Left lung (tissue), 10 donors: Measurements from ENCODE around the gene ZNF518A. TPM values are rescaled to one million over a fixed set of nuclear protein-coding genes. Genes with fewer than 3 reads are reported as not detected.

Source experiments
- ATAC-seq: fragments of 200-7000 bp; cut with Tn5 transposase; one replicate; pipeline ENCODE4 v1.9.1; 2020; ENCODE audit warnings: moderate library complexity
- DNase-seq, 4 donors: peaks; one replicate each; pipeline ENCODE4 v3.0.0-alpha.2; 2013 to 2020
- H3K27ac ChIP-seq, 2 donors: fragments of 200-600 bp; sonication (generic) in 1 of 2; one replicate each; pipeline versions ENCODE4 v1.5.0 to v1.8.0; 2020 to 2021
- H3K27me3 ChIP-seq, 2 donors: fragments of 200-600 bp; sonication (generic) in 1 of 2; one replicate each; pipeline versions ENCODE4 v1.5.0 to v1.8.0; 2020 to 2021
- H3K36me3 ChIP-seq, 2 donors: fragments of 200-600 bp; sonication (generic) in 1 of 2; one replicate each; pipeline versions ENCODE4 v1.5.0 to v1.8.0; 2020 to 2021
- H3K4me1 ChIP-seq, 2 donors: fragments of 200-600 bp; one replicate each; pipeline ENCODE4 v1.8.0; 2021
- H3K4me3 ChIP-seq, 2 donors: fragments of 200-600 bp; sonication (generic) in 1 of 2; one replicate each; pipeline versions ENCODE4 v1.5.0 to v1.8.0; 2020 to 2021; ENCODE audit warnings: mild to moderate bottlenecking in 1 of 2
- H3K9me3 ChIP-seq, 2 donors: fragments of 200-600 bp; sonication (generic) in 1 of 2; one replicate each; pipeline versions ENCODE4 v1.5.0 to v1.8.0; 2020 to 2021
- intact Hi-C, 2 donors: fragments of 100-400 bp; cut with DNase I; formaldehyde crosslinking; loops; one replicate each; pipeline versions ENCODE4 v1.11.2 to v1.14.2; 2022
- polyA plus RNA-seq, 6 donors: library from polyadenylated mRNA; unstranded; fragments of 120-200 nt; gene quantifications; one replicate each; pipeline ENCODE4 v1.2.1, GENCODE V29; 2013; ENCODE audit not compliant: insufficient read length in 6 of 6
- total RNA-seq, 2 donors: library from RNA; stranded (reverse); fragmentation: NEBNext Ultra II Directional; extraction: Animal tissue kit (Norgen Biotek cat#: 25700); gene quantifications; one replicate each; pipeline ENCODE4 v1.2.1, GENCODE V29; 2021
- TF ChIP-seq, protein P1 (sequence below), 2 donors: fragments of 200-600 bp; sonication (generic) in 1 of 2; IDR thresholded peaks; one replicate each; pipeline versions ENCODE4 v1.5.0 to v1.8.0; 2021; ENCODE audit warnings: antibody characterized with exemption in 2 of 2
- donor health status: DM: no; HTN: yes; CAD: no.
- donor health status: DM: no; HTN: no; CAD: no.

ZNF518A gene
- total and polyA plus RNA-seq, 8 donors: 19.5 to 55.1 (median 49.2) TPM

DNA sequence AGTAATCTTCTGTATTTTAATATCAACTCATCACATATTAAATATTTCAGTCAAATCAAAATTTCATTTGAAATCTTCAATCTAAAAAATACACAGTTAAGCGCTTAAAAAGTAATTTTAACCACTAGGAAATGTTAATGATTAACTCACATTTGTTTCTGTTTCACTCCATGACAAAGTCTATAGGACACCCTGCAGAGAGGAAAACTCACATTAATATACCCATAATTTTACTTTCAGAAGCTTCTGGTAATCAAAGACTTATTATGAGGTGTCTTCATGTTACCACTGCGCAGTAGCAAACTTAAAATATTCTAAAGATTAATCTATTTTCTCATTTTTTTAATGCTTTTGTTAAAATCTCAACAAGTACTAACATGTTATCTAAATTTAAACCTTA, 41.0 kb upstream of the ZNF518A start:
- no peak for DNase-seq
- Histone ChIP-seq H3K27me3 (peaks cover 21 to 23% of the 10 kb centered on the region in 2 donors), H3K4me3 (peak overlapping the region in 1 of 2 donors; percentile 51), H3K9me3 (no peaks in the 10 kb centered on the region), H3K4me1 (peaks cover 0 to 7% of the 10 kb centered on the region in 2 donors), H3K27ac (peak overlapping the region in 1 of 2 donors; percentile 95), H3K36me3 (no peaks in the 10 kb centered on the region)
- peak; percentile 20 for ATAC-seq
- intact Hi-C loops: no loop called here
- TF ChIP-seq, protein P1, sequence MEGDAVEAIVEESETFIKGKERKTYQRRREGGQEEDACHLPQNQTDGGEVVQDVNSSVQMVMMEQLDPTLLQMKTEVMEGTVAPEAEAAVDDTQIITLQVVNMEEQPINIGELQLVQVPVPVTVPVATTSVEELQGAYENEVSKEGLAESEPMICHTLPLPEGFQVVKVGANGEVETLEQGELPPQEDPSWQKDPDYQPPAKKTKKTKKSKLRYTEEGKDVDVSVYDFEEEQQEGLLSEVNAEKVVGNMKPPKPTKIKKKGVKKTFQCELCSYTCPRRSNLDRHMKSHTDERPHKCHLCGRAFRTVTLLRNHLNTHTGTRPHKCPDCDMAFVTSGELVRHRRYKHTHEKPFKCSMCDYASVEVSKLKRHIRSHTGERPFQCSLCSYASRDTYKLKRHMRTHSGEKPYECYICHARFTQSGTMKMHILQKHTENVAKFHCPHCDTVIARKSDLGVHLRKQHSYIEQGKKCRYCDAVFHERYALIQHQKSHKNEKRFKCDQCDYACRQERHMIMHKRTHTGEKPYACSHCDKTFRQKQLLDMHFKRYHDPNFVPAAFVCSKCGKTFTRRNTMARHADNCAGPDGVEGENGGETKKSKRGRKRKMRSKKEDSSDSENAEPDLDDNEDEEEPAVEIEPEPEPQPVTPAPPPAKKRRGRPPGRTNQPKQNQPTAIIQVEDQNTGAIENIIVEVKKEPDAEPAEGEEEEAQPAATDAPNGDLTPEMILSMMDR (IDR thresholded peaks at IDR 0.05): no peak

DNA sequence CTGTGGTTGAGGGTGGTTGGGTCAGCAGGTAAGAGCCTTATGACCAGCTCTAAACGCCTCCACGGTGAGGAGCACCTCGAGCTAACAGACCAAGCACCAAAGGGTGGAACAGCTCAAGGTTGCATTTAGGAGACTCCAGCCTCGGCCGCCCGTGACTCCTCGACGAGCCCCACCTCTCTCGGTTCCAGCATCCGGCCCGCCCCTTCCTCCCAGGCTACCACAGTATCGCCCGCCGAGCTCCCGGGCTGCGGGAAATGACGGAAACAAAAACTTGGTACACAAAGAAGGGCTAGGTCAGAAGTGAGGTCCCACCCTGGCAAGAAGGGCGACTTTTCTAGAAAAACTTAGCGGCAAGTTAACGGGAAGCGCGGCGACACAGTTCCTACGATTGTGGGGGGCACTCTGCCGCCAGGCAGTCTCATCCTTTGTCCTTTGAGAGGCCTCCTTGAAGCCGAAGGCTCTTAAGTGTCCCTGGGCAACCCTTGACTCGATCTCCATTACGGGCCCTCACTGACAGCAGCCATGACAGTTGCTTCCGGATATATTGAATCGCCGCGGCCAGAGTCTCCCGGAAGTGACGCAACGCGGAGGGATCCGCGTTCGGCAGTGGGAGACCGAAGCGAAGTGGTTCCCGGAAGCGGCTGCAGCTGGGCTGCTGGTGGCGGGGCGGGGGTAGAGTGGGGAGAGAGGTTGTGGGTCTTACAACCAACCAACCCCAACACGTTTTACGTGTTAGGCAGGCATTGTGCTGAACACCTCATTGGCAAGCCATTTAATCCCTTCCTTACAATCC, 40.2 kb upstream of the ZNF518A start:
- H3K4me3 ChIP-seq: peak overlapping the region; percentile 51 to 75

DNA sequence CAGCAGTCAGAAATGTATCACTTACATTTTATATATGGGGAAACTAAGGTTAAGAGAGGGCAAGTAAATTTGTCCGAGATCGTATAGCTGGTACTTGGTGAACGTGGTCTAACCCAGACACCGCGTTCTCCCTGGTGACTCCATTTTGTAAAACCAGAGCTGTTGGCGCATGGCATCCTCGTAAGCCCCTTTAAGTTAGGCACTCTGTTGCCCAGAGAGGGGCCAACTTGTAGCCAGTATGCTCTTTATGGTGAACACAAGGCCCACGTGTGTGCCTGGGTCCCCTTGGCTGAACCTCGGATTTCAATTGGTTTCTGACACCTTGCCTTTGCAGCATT, 39.7 kb upstream of the ZNF518A start:
- no peak for DNase-seq
- intact Hi-C loops: loop anchor here in 1 of 2 donors (5.0 kb wide), 1 partner anchor 37 kb away; no protein-coding TSS in a partner anchor
- no peak for ATAC-seq
- TF ChIP-seq, protein P1 (IDR thresholded peaks at IDR 0.05): no peak
- Histone ChIP-seq H3K27me3 (peaks cover 35 to 36% of the 10 kb centered on the region in 2 donors), H3K9me3 (no peaks in the 10 kb centered on the region), H3K27ac (peak overlapping the region; percentile 93 to 95), H3K4me1 (peaks cover 0 to 7% of the 10 kb centered on the region in 2 donors), H3K36me3 (no peaks in the 10 kb centered on the region), H3K4me3 (peak overlapping the region; percentile 51 to 75)

More for the DNA sequence above, 40.2 kb upstream of the ZNF518A start:
- peak; percentile 97 for ATAC-seq
- Histone ChIP-seq H3K4me1 (peaks cover 0 to 7% of the 10 kb centered on the region in 2 donors), H3K27me3 (peaks cover 29 to 30% of the 10 kb centered on the region in 2 donors), H3K36me3 (no peaks in the 10 kb centered on the region), H3K9me3 (no peaks in the 10 kb centered on the region), H3K27ac (peak overlapping the region; percentile 93 to 95)
- intact Hi-C loops: loop anchor here in 1 of 2 donors (5.0 kb wide), 1 partner anchor 37 kb away; no protein-coding TSS in a partner anchor
- TF ChIP-seq, protein P1 (IDR thresholded peaks at IDR 0.05): no peak
- peak; percentile 94 to 98 (median 96) for DNase-seq

DNA sequence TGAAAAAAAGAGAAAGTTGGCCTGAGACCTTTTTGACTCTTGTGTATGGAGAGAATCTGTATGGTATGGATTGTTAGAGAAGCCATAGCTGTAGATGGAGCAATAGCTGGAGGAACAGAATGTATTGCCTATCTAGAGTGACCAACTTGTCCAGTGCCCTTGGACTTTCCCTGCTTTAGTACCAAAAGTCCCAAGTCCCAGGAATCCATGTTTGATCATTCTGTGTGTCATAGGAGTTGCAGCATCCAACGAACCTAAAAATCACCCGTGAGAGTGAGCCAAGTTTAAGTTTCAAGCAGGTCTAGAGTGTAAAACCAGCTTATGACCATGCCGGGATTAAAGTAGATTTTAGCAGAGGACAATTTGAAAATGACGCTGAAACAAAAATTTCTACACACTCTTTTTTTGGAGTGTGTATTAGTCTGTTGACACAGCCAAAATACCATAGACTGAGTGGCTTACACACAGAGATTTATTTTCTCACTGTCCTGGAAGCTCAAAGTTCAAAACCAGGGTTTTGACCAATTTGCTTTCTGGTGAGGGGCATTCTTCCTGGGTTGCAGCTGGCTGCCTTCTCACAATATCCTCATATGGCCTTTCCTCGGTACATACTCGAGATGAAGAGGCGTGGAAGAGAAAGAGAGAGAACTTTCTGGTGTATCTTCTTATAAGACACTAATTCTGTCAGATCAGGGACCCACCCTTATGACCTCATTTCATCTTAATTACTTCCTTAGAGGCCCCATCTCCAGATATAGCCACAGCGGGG, 36.9 kb upstream of the ZNF518A start:
- Histone ChIP-seq H3K27ac (no peak overlapping the region), H3K9me3 (no peaks in the 10 kb centered on the region), H3K27me3 (peaks cover 59 to 62% of the 10 kb centered on the region in 2 donors), H3K4me1 (peaks cover 0 to 7% of the 10 kb centered on the region in 2 donors), H3K36me3 (no peaks in the 10 kb centered on the region), H3K4me3 (no peak overlapping the region)
- DNase-seq: no peak
- ATAC-seq: no peak
- intact Hi-C loops: loop anchor here in 1 of 2 donors (5.0 kb wide), 1 partner anchor 34 kb away; no protein-coding TSS in a partner anchor
- TF ChIP-seq, protein P1 (IDR thresholded peaks at IDR 0.05): no peak

DNA sequence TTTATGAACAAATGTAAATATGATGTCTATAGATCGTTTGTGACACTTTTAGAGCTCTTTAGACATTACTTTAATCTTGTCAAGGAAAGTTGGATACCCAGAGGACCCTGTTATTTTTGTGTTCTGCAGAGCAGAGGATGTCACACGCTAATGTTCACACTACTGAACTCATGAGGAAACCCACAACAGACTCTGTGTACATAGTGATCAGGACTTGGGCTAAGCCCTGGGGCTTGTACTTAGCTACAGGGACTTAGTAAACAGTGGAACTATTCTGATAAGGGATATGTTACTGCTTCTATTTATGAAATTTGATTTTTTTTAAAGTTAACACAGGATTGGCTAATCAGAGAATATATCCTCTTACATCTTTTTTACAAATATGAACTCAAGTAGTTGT, 36.1 kb upstream of the ZNF518A start:
- Histone ChIP-seq H3K36me3 (no peaks in the 10 kb centered on the region), H3K4me3 (no peak overlapping the region), H3K27me3 (peaks cover 60 to 70% of the 10 kb centered on the region in 2 donors), H3K4me1 (peaks cover 0 to 7% of the 10 kb centered on the region in 2 donors), H3K9me3 (no peaks in the 10 kb centered on the region), H3K27ac (no peak overlapping the region)
- TF ChIP-seq, protein P1 (IDR thresholded peaks at IDR 0.05): no peak
- intact Hi-C loops: loop anchor here in 1 of 2 donors (5.0 kb wide), 1 partner anchor 33 kb away; no protein-coding TSS in a partner anchor
- ATAC-seq (no peak), DNase-seq (no peak)
